ENCODE results near the gene NDOR1. TPM values are rescaled to one million over a fixed set of nuclear protein-coding genes. Genes with fewer than 3 reads are reported as not detected.

Gene NDOR1
- total RNA-seq, 2 experiments from 2014 or later, result 50.1 to 50.6 TPM

DNA sequence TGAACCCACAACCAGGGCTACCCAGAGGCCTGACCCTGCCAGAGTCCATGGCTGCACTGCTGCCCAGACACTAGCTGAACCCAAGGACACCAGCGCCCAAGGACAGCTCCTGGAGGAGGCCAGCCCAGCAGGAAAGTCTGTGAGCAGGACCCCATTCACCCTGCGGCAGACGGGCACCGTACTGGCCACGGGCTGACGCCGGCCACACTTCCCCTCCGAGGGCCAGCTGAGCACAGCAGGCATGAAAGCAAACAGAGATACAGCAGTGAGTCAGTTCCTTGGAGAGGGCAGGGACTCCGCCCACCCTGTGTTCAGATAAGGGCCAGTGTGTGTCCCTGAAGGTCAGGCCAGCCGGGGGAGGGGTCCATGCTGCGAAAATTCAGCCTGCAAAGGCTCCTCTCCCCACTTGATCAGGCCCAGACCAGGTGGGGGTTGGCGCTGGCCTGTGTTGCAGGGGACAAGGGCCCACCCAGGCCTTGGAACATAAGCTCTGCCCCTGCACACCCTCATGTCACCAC, 13.3 kb downstream of the NDOR1 start:
- no peaks in the 10 kb centered on the region for H3K27me3 Mint-ChIP-seq
- no peaks in the 10 kb centered on the region for H3K36me3 Mint-ChIP-seq
- peaks cover 4% of the 10 kb centered on the region for H3K4me1 Mint-ChIP-seq
- CTCF ChIA-PET, result interaction anchor here (1.0 kb wide), 1 partner anchor 18 kb away, joined by 3 read pairs; no protein-coding TSS in a partner anchor
- H3K27ac Mint-ChIP-seq, result no peak overlapping the region
- DNase-seq (no peak), ATAC-seq (no peak)
- no peak overlapping the region for H3K4me3 Mint-ChIP-seq
- no peaks in the 10 kb centered on the region for H3K9me3 Mint-ChIP-seq (ENCODE audit: low read depth)

DNA sequence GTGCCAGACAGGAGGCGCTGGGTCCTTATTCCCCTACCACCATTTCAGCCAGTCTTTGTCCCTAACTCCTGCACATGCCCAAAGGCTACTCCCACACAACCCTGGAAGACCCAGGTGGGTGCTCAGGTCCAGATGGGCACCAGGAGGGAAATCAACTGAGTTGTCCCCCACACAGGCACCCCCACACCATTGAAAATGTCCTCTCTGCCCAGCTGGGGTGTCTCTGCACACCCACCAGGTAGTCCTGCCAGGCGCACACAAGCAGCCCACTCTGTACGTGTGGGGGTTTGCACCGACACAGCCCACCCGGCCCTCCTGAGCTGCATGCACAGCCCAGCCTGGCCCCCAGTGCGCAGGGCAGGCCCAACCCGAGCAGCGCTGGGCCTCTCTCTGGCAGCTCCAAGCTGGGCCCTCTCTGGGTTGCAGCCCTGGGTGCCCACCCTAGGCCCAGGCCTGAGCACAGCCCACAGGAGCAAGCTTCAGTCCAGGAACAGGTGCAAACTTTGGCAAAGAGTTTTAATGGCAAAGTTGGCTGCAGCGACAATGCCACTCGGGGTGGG, 14.3 kb downstream of the NDOR1 start:
- no peaks in the 10 kb centered on the region for H3K36me3 Mint-ChIP-seq
- no peak overlapping the region for H3K27ac Mint-ChIP-seq
- H3K9me3 Mint-ChIP-seq (ENCODE audit: low read depth), result no peaks in the 10 kb centered on the region
- DNase-seq (no peak), ATAC-seq (no peak)
- H3K27me3 Mint-ChIP-seq, result no peaks in the 10 kb centered on the region
- peaks cover 11% of the 10 kb centered on the region for H3K4me1 Mint-ChIP-seq
- CTCF ChIA-PET, result interaction anchor here (0.6 to 1.1 kb wide), 4 partner anchors 15 to 65 kb away, joined by 3 to 5 read pairs (median 3); partner anchors contain the start of genes NDOR1 and TMEM203
- H3K4me3 Mint-ChIP-seq, result no peak overlapping the region

DNA sequence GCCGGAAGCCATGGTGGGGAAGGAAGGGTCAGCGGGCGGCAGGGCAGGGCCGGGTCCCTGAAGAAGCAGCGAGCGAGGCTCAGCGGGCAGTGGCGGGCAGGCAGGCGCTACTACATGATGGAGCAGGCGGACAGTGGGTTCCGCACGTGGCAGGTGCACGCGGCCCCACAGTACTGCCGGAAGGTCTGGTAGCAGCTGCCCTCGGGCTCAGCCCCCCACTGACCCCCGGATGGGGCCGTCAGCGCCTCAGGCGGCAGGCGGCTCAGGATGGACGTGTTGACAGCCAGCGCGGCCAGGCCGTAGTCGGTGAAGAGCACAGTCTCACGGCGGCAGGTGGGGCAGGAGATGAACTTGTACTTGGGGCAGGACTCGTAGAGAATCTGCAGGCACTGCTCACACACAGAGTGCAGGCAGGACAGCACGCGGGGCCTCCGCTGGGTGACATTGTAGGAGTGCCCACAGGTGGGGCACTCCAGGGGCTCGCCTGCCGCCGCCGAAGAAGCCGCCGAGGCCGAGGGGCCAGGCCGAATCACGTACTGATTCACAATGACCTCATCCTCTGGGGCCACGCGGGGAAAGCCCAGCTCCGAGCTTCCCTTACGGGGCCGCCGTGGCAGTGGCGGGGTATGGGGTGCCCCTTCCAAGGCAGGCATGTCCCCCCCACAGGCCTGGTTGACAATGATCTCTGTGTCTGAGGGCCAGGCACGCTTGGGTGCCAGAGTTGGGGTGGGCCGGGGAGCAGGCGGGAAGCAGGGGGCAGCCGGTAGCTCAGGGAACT, 15.0 kb downstream of the NDOR1 start:
- CTCF ChIA-PET, result interaction anchor here (0.6 to 1.1 kb wide), 5 partner anchors 15 to 65 kb away, joined by 3 to 5 read pairs (median 3); partner anchors contain the start of genes NDOR1 and TMEM203
- no peak for DNase-seq
- no peaks in the 10 kb centered on the region for H3K9me3 Mint-ChIP-seq (ENCODE audit: low read depth)

DNA sequence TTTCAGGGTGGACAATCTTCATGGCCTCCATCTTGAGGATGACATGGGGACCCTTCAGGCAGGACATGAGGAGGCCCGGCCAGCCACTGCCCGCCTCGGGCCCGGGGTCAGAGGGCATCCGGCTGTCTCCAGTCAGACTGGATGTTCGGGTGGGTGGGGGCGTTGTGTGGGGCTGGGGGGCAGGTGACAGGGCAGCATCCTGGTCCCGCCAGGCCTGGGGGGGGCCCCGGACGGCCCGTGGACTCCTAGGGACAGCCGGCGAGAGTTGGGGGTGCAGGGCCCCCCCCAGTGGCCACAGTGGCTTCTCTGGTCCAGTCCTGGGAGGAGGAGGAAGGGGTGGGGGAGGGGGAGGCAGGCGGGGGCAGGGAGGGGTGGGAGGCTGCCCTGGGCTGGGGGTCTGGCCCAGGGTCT, 15.6 kb downstream of the NDOR1 start:
- DNase-seq, result no peak
- H3K4me1 Mint-ChIP-seq, result peaks cover 16% of the 10 kb centered on the region
- ATAC-seq, result no peak
- CTCF ChIA-PET, result interaction anchor here (1.0 to 1.1 kb wide), 2 partner anchors 16 to 32 kb away, joined by 3 to 5 read pairs; no protein-coding TSS in a partner anchor
- H3K36me3 Mint-ChIP-seq, result no peaks in the 10 kb centered on the region
- no peaks in the 10 kb centered on the region for H3K27me3 Mint-ChIP-seq
- no peaks in the 10 kb centered on the region for H3K9me3 Mint-ChIP-seq (ENCODE audit: low read depth)
- no peak overlapping the region for H3K4me3 Mint-ChIP-seq
- no peak overlapping the region for H3K27ac Mint-ChIP-seq

More for the DNA sequence above, 15.0 kb downstream of the NDOR1 start:
- Mint-ChIP-seq H3K27me3 (no peaks in the 10 kb centered on the region), H3K36me3 (no peaks in the 10 kb centered on the region), H3K4me3 (no peak overlapping the region), H3K4me1 (peaks cover 15% of the 10 kb centered on the region), H3K27ac (no peak overlapping the region)
- ATAC-seq, result no peak

DNA sequence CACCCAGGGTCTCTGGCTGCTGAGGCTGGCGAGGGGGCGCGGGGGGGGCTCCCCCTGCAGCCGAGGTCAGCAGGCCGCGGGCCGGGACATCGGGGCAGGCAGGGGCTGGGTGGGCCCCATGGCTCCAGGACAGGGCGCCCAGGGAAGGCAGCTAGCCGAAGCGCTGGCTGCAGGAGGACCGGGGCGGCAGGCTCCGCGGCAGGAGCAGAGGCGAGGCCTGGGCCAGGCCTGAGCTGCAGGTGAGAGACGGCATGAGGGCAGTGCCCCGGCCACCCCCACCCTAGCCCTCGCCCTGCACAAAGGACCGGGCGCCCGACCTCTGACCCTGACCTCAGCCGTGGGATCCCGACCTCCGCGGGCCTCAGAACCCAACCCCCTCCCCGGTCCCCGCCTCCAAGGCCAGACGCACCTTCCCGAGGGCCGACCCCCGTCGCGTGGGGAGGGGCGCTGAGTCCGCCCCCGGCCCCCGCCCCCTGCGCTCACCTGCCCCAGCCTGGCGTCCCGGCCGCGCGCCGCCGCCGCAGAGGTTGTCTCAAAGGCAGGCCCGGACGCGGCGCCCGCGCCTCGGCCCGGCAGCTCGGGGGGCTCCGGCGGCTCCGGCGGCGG, 16.1 kb downstream of the NDOR1 start:
- Mint-ChIP-seq H3K4me3 (no peak overlapping the region), H3K27ac (no peak overlapping the region), H3K4me1 (peaks cover 16% of the 10 kb centered on the region), H3K27me3 (no peaks in the 10 kb centered on the region), H3K9me3 (ENCODE audit: low read depth) (no peaks in the 10 kb centered on the region), H3K36me3 (no peaks in the 10 kb centered on the region)
- ATAC-seq (no peak), DNase-seq (no peak)
- CTCF ChIA-PET, result interaction anchor here (0.7 to 6.8 kb wide), 5 partner anchors 12 to 154 kb away, joined by 3 to 110 read pairs (median 4); partner anchors contain the start of gene TUBB4B

DNA sequence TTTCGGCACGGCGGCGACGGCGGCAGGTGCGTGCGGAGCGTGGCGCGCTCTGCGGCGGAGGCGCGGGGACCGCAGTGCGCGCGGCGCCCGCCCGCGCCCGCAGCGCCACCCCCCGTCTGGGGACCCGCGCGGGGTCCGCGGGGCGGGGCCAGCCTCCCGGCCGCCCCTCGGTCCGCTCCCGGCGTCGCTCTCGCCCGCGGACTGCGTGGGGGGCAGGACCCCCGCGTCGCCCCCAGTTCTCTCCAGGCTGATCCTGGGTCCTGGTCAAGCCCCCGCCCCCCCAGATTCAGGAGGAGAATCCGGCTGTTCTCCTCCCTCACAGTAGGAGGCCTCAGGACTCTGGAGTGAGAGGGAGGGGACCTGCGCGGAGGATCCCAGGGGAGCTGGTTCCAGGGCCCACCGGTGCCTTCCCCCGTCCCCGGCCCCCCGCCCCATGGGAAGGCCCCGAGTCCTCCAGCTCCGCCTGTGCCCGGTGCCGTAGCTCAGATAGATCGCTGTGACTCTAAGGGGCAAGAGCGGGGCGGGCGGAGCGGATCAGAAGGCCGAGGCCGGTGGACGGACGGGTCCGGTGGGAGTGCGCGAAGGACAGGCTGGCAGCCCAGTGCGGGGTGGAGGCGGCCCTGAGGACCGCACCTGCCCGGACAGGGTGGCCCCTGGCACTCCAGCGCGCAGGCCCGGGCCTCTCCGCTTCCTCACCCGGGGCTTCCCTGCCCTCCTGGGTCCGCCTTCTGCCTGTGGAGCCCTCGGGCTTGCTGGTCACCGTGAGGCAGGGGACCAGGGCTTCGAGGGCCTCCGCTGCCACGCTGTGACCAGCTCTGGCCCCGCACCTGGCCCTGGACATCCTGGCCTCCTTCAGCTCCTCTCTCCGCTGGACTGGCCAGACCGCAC, 16.9 kb downstream of the NDOR1 start, which contains the start of gene RNF208:
RNF208 (minus strand) TSS at position 51 of the 888 bp plus-strand sequence. CDS start 1,028 bp downstream, outside the sequence.
- H3K4me3 Mint-ChIP-seq, result peak within 1 kb of the TSS; percentile 72
- ATAC-seq, result no peak

DNA sequence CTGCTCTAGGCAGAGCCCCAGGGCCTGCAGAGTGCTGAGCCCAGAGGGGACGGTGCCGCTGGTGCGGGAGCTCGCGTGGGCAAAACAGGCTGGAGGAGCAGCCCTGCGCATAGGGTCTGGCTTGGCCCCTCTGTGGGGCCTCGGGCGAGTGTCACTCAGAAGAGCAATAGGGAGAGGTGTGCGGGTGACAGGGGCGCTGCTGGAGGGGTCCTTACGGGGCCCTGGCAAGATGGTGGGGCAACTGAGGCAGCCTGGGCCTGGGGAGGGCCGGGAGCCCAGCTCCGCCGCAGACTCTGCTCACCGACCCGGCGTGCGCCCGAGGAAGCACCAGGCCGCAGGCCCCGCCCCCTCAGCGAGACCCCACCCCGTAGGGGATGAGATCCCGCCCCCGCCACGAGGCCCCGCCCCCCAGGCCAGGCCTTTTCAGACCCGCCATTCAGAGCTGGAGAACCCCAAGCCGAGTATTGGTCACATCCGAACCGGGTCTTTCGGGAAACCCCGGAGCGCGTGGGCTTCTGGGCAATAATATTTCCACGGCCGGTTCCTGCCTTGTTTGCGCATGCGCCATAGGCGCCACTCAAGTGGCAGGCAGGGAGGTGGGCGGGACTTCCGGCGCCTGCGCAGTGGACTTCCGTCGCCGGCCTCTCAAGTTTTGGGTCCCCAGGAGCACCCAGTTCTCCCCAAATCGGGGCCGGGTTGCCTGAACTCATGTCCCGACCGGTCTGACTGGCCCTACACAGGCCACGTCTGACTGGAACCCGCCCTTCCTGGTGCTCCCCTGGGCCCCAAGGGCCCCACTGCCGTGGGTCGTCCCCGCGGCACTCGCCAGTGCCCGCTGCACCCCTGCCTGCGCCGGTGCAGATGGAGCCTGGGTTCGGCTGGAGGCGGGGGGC, 17.8 kb downstream of the NDOR1 start:
- H3K27ac Mint-ChIP-seq, result peak overlapping the region; percentile 72
- no peaks in the 10 kb centered on the region for H3K9me3 Mint-ChIP-seq (ENCODE audit: low read depth)
- DNase-seq, result peak; percentile 99
- H3K4me3 Mint-ChIP-seq, result peak overlapping the region; percentile 72
- H3K27me3 Mint-ChIP-seq, result no peaks in the 10 kb centered on the region
- CTCF ChIA-PET, result interaction anchor here (0.8 to 6.8 kb wide), 18 partner anchors 9 to 177 kb away, joined by 3 to 110 read pairs (median 4); partner anchors contain the start of genes ANAPC2, NPDC1, NRARP and SSNA1
- peaks cover 18% of the 10 kb centered on the region for H3K4me1 Mint-ChIP-seq
- peak; percentile 91 for ATAC-seq
- no peaks in the 10 kb centered on the region for H3K36me3 Mint-ChIP-seq

More for the DNA sequence above, 16.9 kb downstream of the NDOR1 start, which contains the start of gene RNF208:
- Mint-ChIP-seq H3K36me3 (no peaks in the 10 kb centered on the region), H3K27ac (peak within 1 kb of the TSS; percentile 72), H3K4me1 (peaks cover 16% of the 10 kb centered on the region), H3K9me3 (ENCODE audit: low read depth) (no peaks in the 10 kb centered on the region), H3K27me3 (no peaks in the 10 kb centered on the region)
- CTCF ChIA-PET, result interaction anchor here (0.6 to 6.8 kb wide), 18 partner anchors 8 to 159 kb away, joined by 3 to 110 read pairs (median 4); partner anchors contain the start of genes ANAPC2, SSNA1, TPRN and TUBB4B
- DNase-seq, result no peak

DNA sequence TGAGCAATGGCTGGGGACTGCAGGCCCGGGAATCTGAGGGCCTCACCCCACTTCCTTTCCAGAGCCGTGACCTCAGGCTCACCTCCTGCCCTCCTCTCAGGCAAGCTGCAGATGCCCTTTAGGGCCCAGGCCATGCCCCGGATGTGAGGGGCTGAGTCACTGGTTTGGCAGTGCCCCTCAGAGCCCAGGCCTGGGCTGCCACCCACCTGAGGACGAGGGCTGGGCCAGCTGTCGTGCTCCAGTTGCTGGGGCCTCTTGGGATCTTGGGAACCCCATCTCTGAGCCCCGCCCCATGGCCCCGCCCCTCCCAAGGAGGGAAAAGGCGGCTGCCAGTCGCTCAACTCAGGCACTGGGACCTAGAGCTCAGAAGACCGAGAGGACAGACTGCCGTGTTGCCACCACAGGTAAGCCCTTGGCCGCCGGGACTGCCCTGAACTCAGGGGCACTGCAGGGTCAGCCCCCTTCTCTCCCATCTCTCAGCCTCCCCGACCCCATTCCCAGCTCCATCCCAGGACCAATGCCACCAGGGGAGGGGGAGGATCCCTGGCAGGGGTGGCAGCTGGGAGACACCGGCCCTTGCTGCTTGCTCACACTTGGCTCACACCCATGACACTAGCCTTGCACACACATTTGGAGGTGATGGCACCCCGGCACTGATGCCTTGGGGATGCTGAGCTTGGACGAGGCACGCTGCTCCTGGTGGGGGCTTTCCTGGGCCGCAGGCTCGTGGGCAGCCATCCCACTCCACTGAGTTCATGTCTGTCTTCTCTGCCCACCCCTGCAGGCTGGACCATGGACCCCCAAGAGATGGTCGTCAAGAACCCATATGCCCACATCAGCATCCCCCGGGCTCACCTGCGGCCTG, 19.6 kb downstream of the NDOR1 start, which contains the start of gene CYSRT1:
CYSRT1 (plus strand) TSS at position 345 of the 865 bp plus-strand sequence; CDS start at position 793, 448 bp downstream.
- CTCF ChIA-PET, result interaction anchor here (0.8 to 6.8 kb wide), 11 partner anchors 14 to 178 kb away, joined by 3 to 110 read pairs (median 5); partner anchors contain the start of genes ANAPC2, NELFB, NRARP and SSNA1
- ATAC-seq (no peak), DNase-seq (peak; percentile 66)
- Mint-ChIP-seq H3K36me3 (no peaks in the 10 kb centered on the region), H3K27ac (peak within 1 kb of the TSS; percentile 72), H3K4me1 (peaks cover 18% of the 10 kb centered on the region), H3K27me3 (no peaks in the 10 kb centered on the region), H3K4me3 (peak within 1 kb of the TSS; percentile 72), H3K9me3 (ENCODE audit: low read depth) (no peaks in the 10 kb centered on the region)

DNA sequence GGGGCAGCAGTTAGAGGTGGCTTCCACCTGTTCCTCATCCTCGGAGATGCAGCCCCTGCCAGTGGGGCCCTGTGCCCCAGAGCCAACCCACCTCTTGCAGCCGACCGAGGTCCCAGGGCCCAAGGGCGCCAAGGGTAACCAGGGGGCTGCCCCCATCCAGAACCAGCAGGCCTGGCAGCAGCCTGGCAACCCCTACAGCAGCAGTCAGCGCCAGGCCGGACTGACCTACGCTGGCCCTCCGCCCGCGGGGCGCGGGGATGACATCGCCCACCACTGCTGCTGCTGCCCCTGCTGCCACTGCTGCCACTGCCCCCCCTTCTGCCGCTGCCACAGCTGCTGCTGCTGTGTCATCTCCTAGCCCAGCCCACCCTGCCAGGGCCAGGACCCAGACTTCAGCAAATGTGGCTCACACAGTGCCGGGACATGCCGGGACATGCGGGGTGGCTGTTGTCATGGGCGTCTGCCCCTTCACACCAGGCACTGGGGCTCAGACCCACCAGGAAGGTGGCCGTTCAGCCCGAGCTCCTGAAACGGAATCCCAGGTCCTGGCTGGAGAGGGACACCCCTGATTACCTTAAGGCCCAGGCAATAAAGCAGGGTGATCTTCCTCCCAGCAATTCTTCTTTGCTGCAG, 20.3 kb downstream of the NDOR1 start:
- no peak overlapping the region for H3K27ac Mint-ChIP-seq
- ATAC-seq (no peak), DNase-seq (no peak)
- no peak overlapping the region for H3K4me3 Mint-ChIP-seq
- no peaks in the 10 kb centered on the region for H3K9me3 Mint-ChIP-seq (ENCODE audit: low read depth)
- no peaks in the 10 kb centered on the region for H3K36me3 Mint-ChIP-seq
- CTCF ChIA-PET, result interaction anchor here (0.8 to 6.8 kb wide), 12 partner anchors 9 to 130 kb away, joined by 3 to 110 read pairs (median 18); partner anchors contain the start of genes ANAPC2, GRIN1, NDOR1 and SSNA1
- H3K4me1 Mint-ChIP-seq, result peaks cover 18% of the 10 kb centered on the region
- no peaks in the 10 kb centered on the region for H3K27me3 Mint-ChIP-seq

DNA sequence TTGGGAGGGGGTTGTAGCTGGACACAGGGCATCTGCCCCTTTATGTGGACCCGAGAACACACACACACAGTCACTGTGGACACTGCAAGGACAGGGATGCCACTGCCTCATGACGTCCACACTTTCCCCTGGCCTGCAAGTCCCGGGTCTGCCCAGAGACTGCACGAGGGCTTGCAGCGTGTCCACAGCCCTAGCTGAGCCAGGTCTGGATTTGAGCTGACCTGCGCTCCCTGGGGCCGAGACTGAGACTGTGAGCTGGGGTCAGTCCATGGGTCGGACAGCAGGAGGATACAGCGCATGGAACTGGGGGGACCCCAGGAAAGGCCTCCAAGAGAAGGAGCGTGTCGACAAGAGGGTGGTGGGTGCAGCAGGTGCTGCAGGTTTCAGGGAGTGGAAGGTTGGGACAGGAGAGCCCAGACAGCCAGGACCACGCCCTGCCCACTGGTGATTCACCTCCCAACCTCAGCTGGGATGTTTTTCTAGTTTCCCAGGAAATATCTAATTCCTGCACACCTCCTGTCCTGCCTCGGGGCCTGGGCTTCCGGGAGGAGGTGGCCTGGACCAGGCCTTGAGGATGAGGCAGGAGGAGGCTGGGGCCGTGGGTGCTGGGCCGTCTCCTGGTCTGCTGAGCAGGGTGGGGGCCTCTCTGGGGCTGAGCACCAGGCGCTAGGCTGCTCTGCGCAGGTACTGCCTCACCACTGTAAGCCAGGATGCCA, 21.0 kb downstream of the NDOR1 start:
- Mint-ChIP-seq H3K27me3 (no peaks in the 10 kb centered on the region), H3K9me3 (ENCODE audit: low read depth) (no peaks in the 10 kb centered on the region), H3K36me3 (no peaks in the 10 kb centered on the region), H3K4me3 (no peak overlapping the region), H3K4me1 (peaks cover 18% of the 10 kb centered on the region), H3K27ac (no peak overlapping the region)
- DNase-seq, result no peak
- CTCF ChIA-PET, result interaction anchor here (0.8 to 6.8 kb wide), 22 partner anchors 8 to 180 kb away, joined by 3 to 110 read pairs (median 10); partner anchors contain the start of genes ANAPC2, GRIN1, MAN1B1 and NDOR1
- ATAC-seq, result no peak

Data from activated CD8-positive, alpha-beta memory T cell treated with anti-CD3 and anti-CD28 coated beads, Interleukin-2, amount 10 ng/mL, durations not matched to agents 7 days and 5 days (primary cell).